K562 (cell line): ENCODE results near the gene MED16. TPM values are rescaled to one million over a fixed set of nuclear protein-coding genes. Genes with fewer than 3 reads are reported as not detected.

Source experiments
- ATAC-seq: fragments of 200-7000 bp; cut with Tn5 transposase; 3 replicates; pipeline ENCODE4 v1.9.1; 2020; ENCODE audit warnings: moderate library complexity
- BruUV-seq: library from RNA; stranded (reverse); fragments of 400-500 nt; replicated peaks from 2 replicates; lab custom pipeline; 2021; lab: Mats Ljungman, UMichigan
- CTCF ChIA-PET: fragments of 300-600 bp; formaldehyde crosslinking; extraction: SDS; loops from one replicate; lab custom pipeline; 2021; ENCODE audit warnings: low intra/inter-chr PET ratio; lab: Yijun Ruan, JAX
- POLR2A ChIA-PET: fragments of 300-600, 350-650 bp; sonication (Branson Sonifier 250); formaldehyde crosslinking; extraction: SDS; loops from one replicate; lab custom pipeline; 2021; ENCODE audit warnings: antibody characterized with exemption, inconsistent platforms; lab: Yijun Ruan, JAX
- DNase-seq, 4 experiments: peaks; one replicate each; pipeline versions ENCODE4 v3.0.0 to v3.0.0-alpha.2; 2011 to 2018; ENCODE audit warnings: low spot score in 3 of 4, mixed read lengths in 3 of 4; ENCODE audit errors: extremely low read depth in 1 of 4
- FAIRE-seq: peaks from 2 replicates; lab custom pipeline; 2011; peaks lifted over from hg19 to GRCh38; lab: Jason Lieb, UNC
- H2AFZ ChIP-seq: 2 replicates; pipeline ENCODE4 v1.6.0; 2011; ENCODE audit warnings: low read depth, low read length, control low read depth, inconsistent platforms
- H3K27ac ChIP-seq: fragments of 200-600 bp; 3 replicates; pipeline ENCODE4 v1.8.0; 2011; ENCODE audit warnings: low read depth, mild to moderate bottlenecking, control low read depth, inconsistent platforms, low read length, moderate library complexity, mixed read lengths; ENCODE audit errors: extremely low read depth
- H3K27me3 ChIP-seq, 2 experiments: fragments of 300-600 bp in 1 of 2; 2 replicates in 1 of 2; 3 replicates in 1 of 2; pipeline versions ENCODE4 v1.6.0 to v1.8.0; 2011; ENCODE audit warnings: inconsistent platforms in 2 of 2, low read length in 2 of 2, mild to moderate bottlenecking in 1 of 2, mixed read lengths in 1 of 2, moderate library complexity in 1 of 2; ENCODE audit not compliant: control insufficient read depth in 2 of 2, insufficient read depth in 2 of 2
- H3K36me3 ChIP-seq: fragments of 300-600 bp; 3 replicates; pipeline ENCODE4 v1.8.0; 2011; ENCODE audit warnings: mild to moderate bottlenecking, low read length, inconsistent platforms; ENCODE audit not compliant: control insufficient read depth, insufficient read depth
- H3K4me1 ChIP-seq, 2 experiments: fragments of 200-600 bp in 1 of 2; replicated peaks in 1 of 2; 2 replicates in 1 of 2; 3 replicates in 1 of 2; pipeline versions ENCODE4 v1.5.1 to v1.8.0; 2011; ENCODE audit warnings: inconsistent platforms in 2 of 2, low read length in 2 of 2, mild to moderate bottlenecking in 1 of 2, mixed read lengths in 1 of 2, moderate library complexity in 1 of 2; ENCODE audit not compliant: control insufficient read depth in 2 of 2, insufficient read depth in 2 of 2
- H3K4me2 ChIP-seq: 2 replicates; pipeline ENCODE4 v1.6.1; 2011; ENCODE audit warnings: low read length, control low read depth, inconsistent platforms, mixed read lengths; ENCODE audit not compliant: insufficient read depth
- H3K4me3 ChIP-seq: fragments of 200-600 bp; sonication (generic), shearing (Covaris generic); 2 replicates; pipeline ENCODE4 v1.5.1; 2016; ENCODE audit warnings: control low read depth, inconsistent platforms
- H3K79me2 ChIP-seq: fragments of 200-600 bp; 3 replicates; pipeline ENCODE4 v1.8.0; 2011; ENCODE audit warnings: low read length, inconsistent platforms; ENCODE audit not compliant: control insufficient read depth, insufficient read depth
- H3K9ac ChIP-seq, 2 experiments: 2 replicates each; pipeline versions ENCODE4 v1.6.0 to v1.6.1; 2011; ENCODE audit warnings: low read depth in 2 of 2, low read length in 2 of 2, control low read depth in 1 of 2, inconsistent platforms in 1 of 2, mild to moderate bottlenecking in 1 of 2, mixed read lengths in 1 of 2; ENCODE audit not compliant: insufficient read depth in 1 of 2
- H3K9me1 ChIP-seq: one replicate; pipeline ENCODE4 v1.6.0; 2011; ENCODE audit warnings: inconsistent platforms, mild to moderate bottlenecking, low read length, moderate library complexity; ENCODE audit not compliant: control insufficient read depth, insufficient read depth
- H3K9me3 ChIP-seq: replicated peaks from 2 replicates; pipeline ENCODE4 v1.5.1; 2011; ENCODE audit warnings: low read depth, low read length, inconsistent platforms; ENCODE audit not compliant: control insufficient read depth, insufficient read depth
- H4K20me1 ChIP-seq: replicated peaks from 2 replicates; pipeline ENCODE4 v1.6.1; 2011; ENCODE audit warnings: low read length, inconsistent platforms, mixed read lengths; ENCODE audit not compliant: control insufficient read depth, insufficient read depth
- E2F8 ChIP-seq: fragments of 450-650 bp; IDR thresholded peaks from 2 replicates; pipeline ENCODE4 v1.7.1; 2018; ENCODE audit warnings: mild to moderate bottlenecking, low read depth; ENCODE audit not compliant: partially characterized antibody
- EHMT2 ChIP-seq: fragments of 450-650 bp; IDR thresholded peaks from 2 replicates; pipeline ENCODE4 v1.6.1; 2018; ENCODE audit warnings: antibody characterized with exemption
- HDAC2 ChIP-seq: fragments of 450-650 bp; IDR thresholded peaks from 2 replicates; pipeline ENCODE4 v1.6.1; 2016; ENCODE audit warnings: mild to moderate bottlenecking
- JUND ChIP-seq, 2 experiments: IDR thresholded peaks; 2 replicates in 1 of 2; 3 replicates in 1 of 2; pipeline ENCODE4 v1.6.1; 2011; ENCODE audit warnings: borderline replicate concordance in 2 of 2, low read depth in 2 of 2, low read length in 2 of 2, improper control_type of control experiment in 1 of 2, missing biosample characterization in 1 of 2, missing genetic modification characterization in 1 of 2, missing genetic modification reagents in 1 of 2
- POLR2G ChIP-seq: fragments of 200-400 bp; formaldehyde crosslinking; IDR thresholded peaks from 2 replicates; pipeline ENCODE4 v1.6.1; 2017; ENCODE audit warnings: low read depth, mild to moderate bottlenecking, antibody characterized with exemption, low read length, moderate library complexity
- POLR2H ChIP-seq: IDR thresholded peaks from 2 replicates; pipeline ENCODE4 v1.6.1; 2016; ENCODE audit warnings: missing genetic modification characterization, low read depth, mild to moderate bottlenecking, control low read depth, missing compliant biosample characterization, moderate library complexity
- RBM22 ChIP-seq: fragments of 200-400 bp; formaldehyde crosslinking; IDR thresholded peaks from 2 replicates; pipeline ENCODE4 v1.6.1; 2018; ENCODE audit warnings: low read length, low read depth; ENCODE audit not compliant: poor library complexity, severe bottlenecking
- TAL1 ChIP-seq: fragments of 450-650 bp; IDR thresholded peaks from 2 replicates; pipeline ENCODE4 v1.6.1; 2016; ENCODE audit warnings: mild to moderate bottlenecking
- ZBTB7A ChIP-seq: IDR thresholded peaks from 2 replicates; pipeline ENCODE4 v1.6.1; 2011; ENCODE audit warnings: low read depth, mild to moderate bottlenecking, low read length, moderate library complexity, borderline replicate concordance; ENCODE audit not compliant: control insufficient read depth
- ZFPM2 ChIP-seq: fragments of 250-450 bp; sonication (Bioruptor Pico); IDR thresholded peaks from 2 replicates; pipeline ENCODE4 v1.5.1; 2022; ENCODE audit warnings: mild to moderate bottlenecking
- ZNF408 ChIP-seq: fragments of 250-450 bp; sonication (Bioruptor Pico); IDR thresholded peaks from 2 replicates; pipeline ENCODE4 v1.4.0; 2020; ENCODE audit warnings: low read depth, mild to moderate bottlenecking, moderate library complexity
- ZNF707 ChIP-seq: fragments of 250-450 bp; sonication (Bioruptor Pico); conservative IDR thresholded peaks from 2 replicates; pipeline ENCODE4 v1.8.0; 2022; ENCODE audit warnings: inconsistent platforms, mild to moderate bottlenecking, moderate library complexity
- ZNF830 ChIP-seq: fragments of 250-450 bp; sonication (Bioruptor Pico); IDR thresholded peaks from 2 replicates; pipeline ENCODE4 v1.5.0; 2021; ENCODE audit warnings: mild to moderate bottlenecking
- WGBS: fragments of 100-300 bp; shearing (Covaris generic); methylation state at CpG from one replicate; pipeline ENCODE4 v1.1.6; 2016; ENCODE audit warnings: low coverage, mixed read lengths; ENCODE audit not compliant: insufficient coverage; ENCODE audit errors: missing lambda C conversion rate; 5-methylcytosine and 5-hydroxymethylcytosine counted together
- in situ Hi-C: fragments of 300-500 bp; cut with MboI; formaldehyde crosslinking; loops from 4 replicates; pipeline ENCODE4 v1.15.0; 2018; ENCODE audit warnings: inconsistent platforms, mixed read lengths
- intact Hi-C: fragments of 100-400 bp; cut with micrococcal nuclease; formaldehyde crosslinking; loops from 2 replicates; pipeline ENCODE4 v1.14.2; 2022
- polyA plus RNA-seq, 8 experiments: library from polyadenylated mRNA; depleted of rRNA in 4 of 8; stranded (reverse) in 5 of 8; unstranded in 3 of 8; fragments of >200 nt; fragmentation: Nextera tagmentation in 2 of 8; fragmentation: Illumina TruSeq in 1 of 8; extraction: Ambion mirVana in 2 of 8; extraction: Trizol in 1 of 8; gene quantifications; 2 replicates each; pipeline versions ENCODE4 v1.2.1 to v1.2.3, GENCODE V29; 2011 to 2014; ENCODE audit warnings: inconsistent platforms in 1 of 8, missing spikeins in 1 of 8
- total RNA-seq, 7 experiments: library from RNA; depleted of rRNA in 6 of 7; stranded (reverse); fragments of >200 nt in 6 of 7; fragmentation: Illumina TruSeq in 2 of 7; extraction: Trizol in 2 of 7; gene quantifications; 2 replicates each; pipeline versions ENCODE4 v1.2.1 to v1.2.3, GENCODE V29; 2011 to 2021; ENCODE audit warnings: low replicate concordance in 1 of 7
- TF ChIP-seq, protein P1 (sequence below): fragments of 150-350 bp; conservative IDR thresholded peaks from 2 replicates; pipeline ENCODE4 v1.6.1; 2014; ENCODE audit warnings: low read length

Gene MED16
- total and polyA plus RNA-seq, 9 of the 15 experiments (the other 6 are each of a cell fraction or from before 2014, with no cell fraction given), result 0.89 to 59.9 (median 8.6) TPM

DNA sequence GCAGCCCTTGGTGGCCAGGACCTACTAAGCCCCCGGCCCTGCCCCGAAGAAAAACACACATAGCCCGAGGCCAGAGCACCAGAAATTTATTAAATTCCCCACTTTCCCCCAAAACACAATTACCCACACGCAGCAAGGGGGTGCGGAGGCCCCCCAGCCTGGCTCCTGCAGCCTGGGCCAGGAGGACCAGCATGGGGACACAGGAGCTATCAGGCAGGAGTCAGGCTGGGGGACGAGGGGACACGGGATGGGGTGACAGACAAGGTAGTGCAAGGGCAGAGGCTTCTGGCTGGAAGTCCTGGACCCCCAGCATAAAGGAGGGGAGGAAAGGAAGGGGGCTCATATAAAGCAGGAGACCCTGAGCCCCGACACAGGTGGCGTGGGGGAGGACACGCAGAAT, 3.4 kb upstream of the MED16 start:
- H3K9me1 ChIP-seq, result peaks cover 5% of the 10 kb centered on the region
- H3K27ac ChIP-seq, result no peak overlapping the region
- peaks cover 39% of the 10 kb centered on the region; the same call in 2 of the 3 replicates for H3K36me3 ChIP-seq
- no peak overlapping the region for H3K4me3 ChIP-seq
- intact Hi-C loops (no loop called here), in situ Hi-C loops (no loop called here)
- no peak overlapping the region for H2AFZ ChIP-seq
- POLR2A ChIA-PET, result interaction anchor here (0.9 to 2.4 kb wide), 2 partner anchors 11 to 15 kb away, joined by 3 to 21 read pairs; no protein-coding TSS in a partner anchor
- H3K9me3 ChIP-seq, result no peaks in the 10 kb centered on the region
- DNase-seq, result no peak
- H3K4me2 ChIP-seq, result no peak overlapping the region
- TF ChIP-seq POLR2H (tag) (no peak), ZFPM2 (CRISPR knock-in tag) (no peak), ZNF707 (CRISPR knock-in tag) (no peak), EHMT2 (no peak), TAL1 (no peak), RBM22 (peak; percentile 57), E2F8 (no peak), POLR2G (peak; percentile 71), JUND (IDR thresholded peaks at IDR 0.05; ENCODE audit: borderline replicate concordance, low read depth, low read length) (no peak), JUND (tag; IDR thresholded peaks at IDR 0.05; ENCODE audit: borderline replicate concordance, low read depth, low read length) (no peak), ZNF830 (no peak), HDAC2 (no peak), ZNF408 (CRISPR knock-in tag) (no peak), ZBTB7A (peak; percentile 19; the same call in 1 of the 2 replicates)
- TF ChIP-seq, protein P1, sequence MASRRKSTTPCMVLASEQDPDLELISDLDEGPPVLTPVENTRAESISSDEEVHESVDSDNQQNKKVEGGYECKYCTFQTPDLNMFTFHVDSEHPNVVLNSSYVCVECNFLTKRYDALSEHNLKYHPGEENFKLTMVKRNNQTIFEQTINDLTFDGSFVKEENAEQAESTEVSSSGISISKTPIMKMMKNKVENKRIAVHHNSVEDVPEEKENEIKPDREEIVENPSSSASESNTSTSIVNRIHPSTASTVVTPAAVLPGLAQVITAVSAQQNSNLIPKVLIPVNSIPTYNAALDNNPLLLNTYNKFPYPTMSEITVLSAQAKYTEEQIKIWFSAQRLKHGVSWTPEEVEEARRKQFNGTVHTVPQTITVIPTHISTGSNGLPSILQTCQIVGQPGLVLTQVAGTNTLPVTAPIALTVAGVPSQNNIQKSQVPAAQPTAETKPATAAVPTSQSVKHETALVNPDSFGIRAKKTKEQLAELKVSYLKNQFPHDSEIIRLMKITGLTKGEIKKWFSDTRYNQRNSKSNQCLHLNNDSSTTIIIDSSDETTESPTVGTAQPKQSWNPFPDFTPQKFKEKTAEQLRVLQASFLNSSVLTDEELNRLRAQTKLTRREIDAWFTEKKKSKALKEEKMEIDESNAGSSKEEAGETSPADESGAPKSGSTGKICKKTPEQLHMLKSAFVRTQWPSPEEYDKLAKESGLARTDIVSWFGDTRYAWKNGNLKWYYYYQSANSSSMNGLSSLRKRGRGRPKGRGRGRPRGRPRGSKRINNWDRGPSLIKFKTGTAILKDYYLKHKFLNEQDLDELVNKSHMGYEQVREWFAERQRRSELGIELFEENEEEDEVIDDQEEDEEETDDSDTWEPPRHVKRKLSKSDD, result no peak
- peaks cover 14% of the 10 kb centered on the region for H4K20me1 ChIP-seq
- no peak for FAIRE-seq
- ATAC-seq, result no peak
- peaks cover 18 to 65% of the 10 kb centered on the region in 2 experiments for H3K4me1 ChIP-seq
- no TSS peak for BruUV-seq
- CTCF ChIA-PET, result no interaction called here
- peaks cover 24% of the 10 kb centered on the region for H3K79me2 ChIP-seq
- H3K27me3 ChIP-seq, result no peaks in the 10 kb centered on the region
- 82% methylated on average over 9 of the region's 10 CpGs for WGBS
- H3K9ac ChIP-seq, result peak overlapping the region in 1 of 2 experiments; percentile 35; a peak in 2 of 4 replicates
